ENCODE data around the gene NUDCD2.
A peak's percentile ranks its signal among the peaks of the same experiment; 100 is the strongest.
"Not testable (repeated sequence)": the region's sequence is repeated elsewhere in the genome, so short reads cannot be mapped to it uniquely, and the experiment has no call there.

The NUDCD2 gene

GRCh38 chr5:163437011-163437308, 22.9 kb downstream of the NUDCD2 start:
- Histone ChIP-seq H3K27ac (peak overlapping the region; percentile 48; the same call in 1 of the 2 replicates), H3K9me3 (no peaks in the 10 kb centered on the region), H3K4me1 (peaks cover 31% of the 10 kb centered on the region), H3K36me3 (peaks cover 25% of the 10 kb centered on the region), H3K9ac (peak overlapping the region; percentile 94), H3K27me3 (no peaks in the 10 kb centered on the region), H3K4me2 (peak overlapping the region; percentile 90), H4K20me1 (peaks cover 30% of the 10 kb centered on the region; the same call in 1 of the 2 replicates), H3K4me3 (peak overlapping the region; percentile 96)
- TF ChIP-seq Cebpa-rat (IDR thresholded peaks at IDR 0.05), result no peak

GRCh38 chr5:163436515-163436914, 23.4 kb downstream of the NUDCD2 start:
- Histone ChIP-seq H3K27ac (peak overlapping the region; percentile 48; the same call in 1 of the 2 replicates), H3K4me3 (peak overlapping the region; percentile 96), H3K9ac (peak overlapping the region; percentile 94; the same call in 1 of the 2 replicates), H3K4me1 (peaks cover 31% of the 10 kb centered on the region), H3K36me3 (peaks cover 20% of the 10 kb centered on the region), H3K4me2 (peak overlapping the region; percentile 90), H4K20me1 (peaks cover 26% of the 10 kb centered on the region; the same call in 1 of the 2 replicates), H3K9me3 (no peaks in the 10 kb centered on the region), H3K27me3 (no peaks in the 10 kb centered on the region)
- TF ChIP-seq Cebpa-rat (IDR thresholded peaks at IDR 0.05), result no peak

GRCh38 chr5:163434401-163434866, 25.5 kb downstream of the NUDCD2 start:
- Histone ChIP-seq H3K27ac (no peak overlapping the region), H3K9ac (no peak overlapping the region), H3K9me3 (no peaks in the 10 kb centered on the region), H3K27me3 (no peaks in the 10 kb centered on the region), H3K36me3 (peaks cover 6% of the 10 kb centered on the region; the same call in 1 of the 2 replicates), H3K4me1 (peaks cover 21% of the 10 kb centered on the region), H4K20me1 (peaks cover 10% of the 10 kb centered on the region; the same call in 1 of the 2 replicates), H3K4me2 (no peak overlapping the region), H3K4me3 (no peak overlapping the region)
- TF ChIP-seq Cebpa-rat (IDR thresholded peaks at IDR 0.05), result no peak

- H3K36me3 ChIP-seq, result no peaks in the 10 kb centered on the region
Measured at GRCh38 chr5:163433271-163433670, 26.6 kb downstream of the NUDCD2 start.

GRCh38 chr5:163432544-163432943, 27.4 kb downstream of the NUDCD2 start:
- Histone ChIP-seq H3K9me3 (no peaks in the 10 kb centered on the region), H3K9ac (no peak overlapping the region), H3K4me2 (no peak overlapping the region), H3K4me1 (peaks cover 6% of the 10 kb centered on the region; the same call in 1 of the 2 replicates), H3K36me3 (no peaks in the 10 kb centered on the region), H3K27ac (no peak overlapping the region), H3K4me3 (no peak overlapping the region), H3K27me3 (no peaks in the 10 kb centered on the region), H4K20me1 (no peaks in the 10 kb centered on the region)
- TF ChIP-seq Cebpa-rat (IDR thresholded peaks at IDR 0.05), result no peak

More at GRCh38 chr5:163433271-163433670, 26.6 kb downstream of the NUDCD2 start:
- Histone ChIP-seq H3K27me3 (no peaks in the 10 kb centered on the region), H3K4me1 (peaks cover 10% of the 10 kb centered on the region), H3K27ac (no peak overlapping the region), H3K4me2 (no peak overlapping the region), H3K4me3 (no peak overlapping the region), H3K9me3 (no peaks in the 10 kb centered on the region), H4K20me1 (no peaks in the 10 kb centered on the region; the same call in 1 of the 2 replicates), H3K9ac (no peak overlapping the region)
- TF ChIP-seq Cebpa-rat (IDR thresholded peaks at IDR 0.05), result no peak

GRCh38 chr5:163426128-163426527, 33.8 kb downstream of the NUDCD2 start:
- H3K9ac ChIP-seq, H4K20me1 ChIP-seq, H3K27me3 ChIP-seq, H3K9me3 ChIP-seq, H3K4me3 ChIP-seq, H3K36me3 ChIP-seq, H3K27ac ChIP-seq: not testable (repeated sequence)
- peak overlapping the region; percentile 48 for H3K4me2 ChIP-seq
- H3K4me1 ChIP-seq, result peaks cover 12% of the 10 kb centered on the region

- peaks cover 3% of the 10 kb centered on the region; the same call in 1 of the 2 replicates for H3K9me3 ChIP-seq
- H4K20me1 ChIP-seq, result no peaks in the 10 kb centered on the region
- TF ChIP-seq Cebpa-rat (IDR thresholded peaks at IDR 0.05), result no peak
- no peak overlapping the region for H3K9ac ChIP-seq
- no peak overlapping the region for H3K4me2 ChIP-seq
- no peaks in the 10 kb centered on the region for H3K36me3 ChIP-seq
- no peak overlapping the region for H3K4me3 ChIP-seq
- peaks cover 12% of the 10 kb centered on the region for H3K4me1 ChIP-seq
- no peaks in the 10 kb centered on the region for H3K27me3 ChIP-seq
- no peak overlapping the region for H3K27ac ChIP-seq
Measured at GRCh38 chr5:163424836-163425235, 35.1 kb downstream of the NUDCD2 start.

- H3K27ac ChIP-seq, H3K4me3 ChIP-seq, H3K9me3 ChIP-seq, H3K36me3 ChIP-seq, H3K9ac ChIP-seq, H3K27me3 ChIP-seq, H4K20me1 ChIP-seq, H3K4me2 ChIP-seq, H3K4me1 ChIP-seq: not testable (repeated sequence)
Measured at GRCh38 chr5:163415673-163416072, 44.2 kb downstream of the NUDCD2 start.

GRCh38 chr5:163410505-163410904, 49.4 kb downstream of the NUDCD2 start:
- H3K9me3 ChIP-seq, result no peaks in the 10 kb centered on the region
- H3K4me1 ChIP-seq, result peaks cover 5% of the 10 kb centered on the region; the same call in 1 of the 2 replicates
- no peaks in the 10 kb centered on the region for H3K27me3 ChIP-seq
- no peak overlapping the region for H3K9ac ChIP-seq
- no peak overlapping the region for H3K4me3 ChIP-seq
- H3K36me3 ChIP-seq, result no peaks in the 10 kb centered on the region
- no peak overlapping the region for H3K27ac ChIP-seq
- no peaks in the 10 kb centered on the region for H4K20me1 ChIP-seq
- no peak for TF ChIP-seq Cebpa-rat (IDR thresholded peaks at IDR 0.05)
- no peak overlapping the region for H3K4me2 ChIP-seq

GRCh38 chr5:163409384-163409783, 50.5 kb downstream of the NUDCD2 start:
- Histone ChIP-seq H3K9ac (no peak overlapping the region), H3K27ac (no peak overlapping the region), H3K4me1 (peaks cover 5% of the 10 kb centered on the region; the same call in 1 of the 2 replicates), H4K20me1 (no peaks in the 10 kb centered on the region), H3K4me3 (no peak overlapping the region), H3K27me3 (no peaks in the 10 kb centered on the region), H3K36me3 (no peaks in the 10 kb centered on the region), H3K4me2 (no peak overlapping the region), H3K9me3 (no peaks in the 10 kb centered on the region)
- TF ChIP-seq Cebpa-rat (IDR thresholded peaks at IDR 0.05), result no peak
